ENCODE data around the gene AGMO. TPM values are rescaled to one million over a fixed set of nuclear protein-coding genes. Genes with fewer than 3 reads are reported as not detected.

The AGMO gene
- total RNA-seq, 1 donor = not detected

DNA sequence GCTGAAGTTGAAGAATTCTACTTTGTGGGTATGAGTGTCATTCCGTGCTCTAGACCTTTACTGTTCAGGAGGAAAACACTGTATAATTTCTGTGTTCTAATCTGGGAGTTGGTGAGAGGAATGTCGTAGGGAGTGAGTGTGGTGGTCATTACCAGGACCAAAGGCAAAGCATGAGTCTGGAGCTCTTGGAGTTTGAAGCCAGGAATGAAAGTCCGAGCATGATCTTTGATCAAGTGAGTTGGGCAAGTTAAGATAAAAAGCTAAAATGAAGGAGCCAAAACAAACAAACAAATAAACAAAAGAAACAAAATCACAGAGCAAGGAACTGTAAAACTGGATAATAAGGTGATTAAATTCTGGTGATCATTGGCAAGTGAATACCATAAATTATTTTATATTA is 161.4 kb downstream of the AGMO start:
- no peak overlapping the region for H3K4me3 ChIP-seq (ENCODE audit: low read depth, low read length)
- DNase-seq (ENCODE audit: low read depth) = no peak
- TF ChIP-seq, protein P1, sequence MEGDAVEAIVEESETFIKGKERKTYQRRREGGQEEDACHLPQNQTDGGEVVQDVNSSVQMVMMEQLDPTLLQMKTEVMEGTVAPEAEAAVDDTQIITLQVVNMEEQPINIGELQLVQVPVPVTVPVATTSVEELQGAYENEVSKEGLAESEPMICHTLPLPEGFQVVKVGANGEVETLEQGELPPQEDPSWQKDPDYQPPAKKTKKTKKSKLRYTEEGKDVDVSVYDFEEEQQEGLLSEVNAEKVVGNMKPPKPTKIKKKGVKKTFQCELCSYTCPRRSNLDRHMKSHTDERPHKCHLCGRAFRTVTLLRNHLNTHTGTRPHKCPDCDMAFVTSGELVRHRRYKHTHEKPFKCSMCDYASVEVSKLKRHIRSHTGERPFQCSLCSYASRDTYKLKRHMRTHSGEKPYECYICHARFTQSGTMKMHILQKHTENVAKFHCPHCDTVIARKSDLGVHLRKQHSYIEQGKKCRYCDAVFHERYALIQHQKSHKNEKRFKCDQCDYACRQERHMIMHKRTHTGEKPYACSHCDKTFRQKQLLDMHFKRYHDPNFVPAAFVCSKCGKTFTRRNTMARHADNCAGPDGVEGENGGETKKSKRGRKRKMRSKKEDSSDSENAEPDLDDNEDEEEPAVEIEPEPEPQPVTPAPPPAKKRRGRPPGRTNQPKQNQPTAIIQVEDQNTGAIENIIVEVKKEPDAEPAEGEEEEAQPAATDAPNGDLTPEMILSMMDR (IDR thresholded peaks at IDR 0.05; ENCODE audit: insufficient read depth, low read depth, low read length) = no peak

DNA sequence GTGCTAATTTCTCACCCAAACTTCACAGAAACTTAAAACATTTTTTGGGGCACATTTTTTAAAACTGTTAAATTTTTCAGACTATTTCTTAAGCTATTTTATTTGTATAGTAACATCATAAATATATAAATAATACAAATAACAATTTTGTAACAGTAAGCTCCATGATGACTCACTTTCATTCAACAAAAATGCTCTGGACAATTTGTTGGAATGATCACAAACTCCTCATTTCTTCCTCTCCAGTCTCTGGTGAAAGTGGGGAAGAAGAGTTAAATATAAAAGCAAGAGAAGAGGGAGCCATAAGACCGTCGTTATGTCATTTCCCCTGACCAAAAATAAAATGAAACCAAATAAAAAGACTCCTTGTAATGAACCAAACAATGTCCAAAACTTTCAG is 162.4 kb downstream of the AGMO start:
- peak; percentile 7 for DNase-seq (ENCODE audit: low read depth)
- TF ChIP-seq, protein P1 (IDR thresholded peaks at IDR 0.05; ENCODE audit: insufficient read depth, low read depth, low read length) = no peak
- H3K4me3 ChIP-seq (ENCODE audit: low read depth, low read length) = no peak overlapping the region

DNA sequence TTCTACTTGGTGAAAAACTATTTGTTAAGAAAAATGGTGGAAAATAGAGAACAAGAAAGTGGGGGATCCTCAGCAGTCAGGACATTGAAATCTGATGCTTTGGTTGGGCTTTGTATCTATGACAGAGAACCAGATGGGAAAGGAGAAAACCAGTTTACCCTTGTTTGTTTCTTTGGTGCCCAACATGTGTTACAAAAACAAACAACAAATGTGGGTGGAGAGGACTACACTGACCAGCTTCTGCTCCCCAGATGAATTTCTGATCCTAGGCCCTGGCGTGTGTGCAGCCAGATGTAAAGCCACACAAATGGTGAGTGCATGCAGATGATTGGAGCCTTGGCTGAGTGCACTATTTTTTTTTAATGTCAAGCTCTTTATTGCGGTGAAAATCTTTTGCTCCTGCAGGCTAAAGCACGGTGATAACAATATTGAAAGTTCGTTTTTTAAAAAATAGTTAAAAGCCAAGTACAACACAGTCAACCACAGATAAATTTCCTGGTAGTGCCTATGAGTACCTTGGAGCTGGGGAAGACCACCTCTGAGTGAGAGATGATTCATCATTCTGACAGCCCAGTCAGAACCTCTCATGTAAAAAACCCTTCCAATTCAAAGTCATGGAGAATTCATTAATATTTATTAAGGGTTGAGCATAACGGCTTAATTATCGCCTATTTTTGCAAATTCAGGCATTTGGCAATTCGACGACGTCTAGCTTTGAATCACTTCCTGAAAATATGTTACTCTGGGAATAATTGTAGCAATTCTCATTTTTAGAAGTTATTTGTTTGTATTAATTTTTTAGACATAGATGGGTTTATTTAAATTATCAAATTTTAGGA is 163.7 kb downstream of the AGMO start:
- DNase-seq (ENCODE audit: low read depth) = no peak
- no peak overlapping the region for H3K4me3 ChIP-seq (ENCODE audit: low read depth, low read length)
- TF ChIP-seq, protein P1 (IDR thresholded peaks at IDR 0.05; ENCODE audit: insufficient read depth, low read depth, low read length) = no peak

- H3K4me3 ChIP-seq (ENCODE audit: low read depth, low read length) = no peak overlapping the region
- TF ChIP-seq, protein P1 (IDR thresholded peaks at IDR 0.05; ENCODE audit: insufficient read depth, low read depth, low read length) = no peak
- no peak for DNase-seq (ENCODE audit: low read depth)
These were observed 164.7 kb downstream of the AGMO start for GRCh38 chr7:15397159-15397550.

- no peak for DNase-seq (ENCODE audit: low read depth)
- TF ChIP-seq, protein P1 (IDR thresholded peaks at IDR 0.05; ENCODE audit: insufficient read depth, low read depth, low read length) = no peak
- H3K4me3 ChIP-seq (ENCODE audit: low read depth, low read length) = no peak overlapping the region
These were observed 165.3 kb downstream of the AGMO start for GRCh38 chr7:15396210-15397158.

- TF ChIP-seq, protein P1 (IDR thresholded peaks at IDR 0.05; ENCODE audit: insufficient read depth, low read depth, low read length) = peak; percentile 24
- no peak for DNase-seq (ENCODE audit: low read depth)
- H3K4me3 ChIP-seq (ENCODE audit: low read depth, low read length) = no peak overlapping the region
These were observed 172.7 kb downstream of the AGMO start for GRCh38 chr7:15389073-15389472.
